Cardiac muscle cell (in vitro differentiated cells and primary cell): ENCODE measurements around the gene SRSF9. TPM values are rescaled to one million over a fixed set of nuclear protein-coding genes. Genes with fewer than 3 reads are reported as not detected.
"Not testable (repeated sequence)": the region's sequence is repeated elsewhere in the genome, so short reads cannot be mapped to it uniquely, and the experiment has no call there.

Experiments used
- DNase-seq, 2 donors: peaks; one replicate each; pipeline versions ENCODE4 v3.0.0 to v3.0.0-alpha.2; 2010 to 2017; ENCODE audit warnings: low read depth in 1 of 2, low spot score in 1 of 2
- H3K27ac ChIP-seq: fragments of 200-600 bp; sonication (generic); 2 replicates; pipeline ENCODE4 v1.5.1; 2016
- H3K27me3 ChIP-seq: fragments of 200-600 bp; sonication (generic); 2 replicates; pipeline ENCODE4 v1.6.0; 2016; ENCODE audit warnings: control low read depth
- H3K36me3 ChIP-seq: fragments of 200-600 bp; sonication (generic); 2 replicates; pipeline ENCODE4 v1.5.1; 2016; ENCODE audit warnings: control low read depth
- H3K4me1 ChIP-seq: fragments of 200-600 bp; sonication (generic); 2 replicates; pipeline ENCODE4 v1.8.1; 2017; ENCODE audit warnings: low read depth, mild to moderate bottlenecking, mixed run types
- H3K4me3 ChIP-seq: fragments of 200-600 bp; sonication (generic); 2 replicates; pipeline ENCODE4 v1.5.1; 2016; ENCODE audit warnings: mild to moderate bottlenecking
- H3K9me3 ChIP-seq: fragments of 200-600 bp; sonication (generic); 2 replicates; pipeline ENCODE4 v1.5.1; 2017; ENCODE audit warnings: low read depth, mild to moderate bottlenecking, control low read depth
- CTCF ChIP-seq: IDR thresholded peaks from 2 replicates; pipeline ENCODE4 v1.5.1; 2012; ENCODE audit warnings: low read depth, mild to moderate bottlenecking, low read length
- polyA plus RNA-seq: library from polyadenylated mRNA; unstranded; fragments of >200 nt; fragmentation: Nextera tagmentation; extraction: Ambion mirVana; gene quantifications from 2 replicates; pipeline ENCODE4 v1.2.1, GENCODE V29; 2016
- total RNA-seq: library from RNA; depleted of rRNA; stranded (reverse); fragments of >200 nt; gene quantifications from 2 replicates; pipeline ENCODE4 v1.2.3, GENCODE V29; 2016

The SRSF9 gene
- total RNA-seq: 126 and 131 TPM in 2 replicates
- polyA plus RNA-seq: 195 and 205 TPM in 2 replicates

GRCh38 chr12:120469450-120470149 is at the start of gene SRSF9:
Gene SRSF9 (minus strand): TSS chr12:120469748. CDS start chr12:120469609, 139 bp downstream.
- peak within 1 kb of the TSS; percentile 92 for H3K27ac ChIP-seq
- peak; percentile 98 for DNase-seq

GRCh38 chr12:120519324-120519723 is 49.8 kb upstream of the SRSF9 start:
- H3K27ac ChIP-seq, H3K27me3 ChIP-seq, H3K4me3 ChIP-seq, H3K9me3 ChIP-seq, DNase-seq, H3K4me1 ChIP-seq: not testable (repeated sequence)
- H3K36me3 ChIP-seq: peaks cover 18% of the 10 kb centered on the region

More at GRCh38 chr12:120469450-120470149, at the start of gene SRSF9:
- TF ChIP-seq CTCF: peak; percentile 91
- Histone ChIP-seq H3K4me1 (peaks cover 4% of the 10 kb centered on the region), H3K9me3 (no peaks in the 10 kb centered on the region), H3K27me3 (no peaks in the 10 kb centered on the region), H3K36me3 (peaks cover 23% of the 10 kb centered on the region), H3K4me3 (peak within 1 kb of the TSS; percentile 81)

- no peaks in the 10 kb centered on the region for H3K9me3 ChIP-seq
- H3K36me3 ChIP-seq: peaks cover 26% of the 10 kb centered on the region
- H3K4me3 ChIP-seq: no peak overlapping the region
- TF ChIP-seq CTCF: no peak
- no peaks in the 10 kb centered on the region for H3K27me3 ChIP-seq
- H3K4me1 ChIP-seq: no peaks in the 10 kb centered on the region
- DNase-seq: no peak
- no peak overlapping the region for H3K27ac ChIP-seq
These were observed 45.9 kb upstream of the SRSF9 start for GRCh38 chr12:120515496-120515895.

GRCh38 chr12:120514002-120514401 is 44.5 kb upstream of the SRSF9 start:
- no peak for TF ChIP-seq CTCF
- Histone ChIP-seq H3K27ac (no peak overlapping the region), H3K9me3 (no peaks in the 10 kb centered on the region), H3K4me1 (no peaks in the 10 kb centered on the region), H3K36me3 (peaks cover 34% of the 10 kb centered on the region), H3K27me3 (no peaks in the 10 kb centered on the region), H3K4me3 (no peak overlapping the region)
- DNase-seq: no peak

- TF ChIP-seq CTCF: no peak
- Histone ChIP-seq H3K27ac (no peak overlapping the region), H3K27me3 (no peaks in the 10 kb centered on the region), H3K36me3 (peaks cover 30% of the 10 kb centered on the region), H3K4me3 (no peak overlapping the region), H3K9me3 (no peaks in the 10 kb centered on the region), H3K4me1 (no peaks in the 10 kb centered on the region)
- no peak for DNase-seq
These were observed 39.0 kb upstream of the SRSF9 start for GRCh38 chr12:120508537-120508936.

GRCh38 chr12:120504587-120504986 is 35.0 kb upstream of the SRSF9 start:
- Histone ChIP-seq H3K27ac (no peak overlapping the region), H3K9me3 (no peaks in the 10 kb centered on the region), H3K4me1 (no peaks in the 10 kb centered on the region), H3K4me3 (no peak overlapping the region), H3K27me3 (no peaks in the 10 kb centered on the region), H3K36me3 (peaks cover 29% of the 10 kb centered on the region)
- no peak for TF ChIP-seq CTCF
- no peak for DNase-seq
